Ishikawa (cell line): Measurements from ENCODE around the gene SNTG2.

Experiments
- CEBPB ChIP-seq: IDR thresholded peaks from 2 replicates; pipeline ENCODE4 v1.6.1; 2012
- CREB1 ChIP-seq: IDR thresholded peaks from 2 replicates; pipeline ENCODE4 v1.6.1; 2012; ENCODE audit warnings: low read depth
- EGR1 ChIP-seq: IDR thresholded peaks from 2 replicates; pipeline ENCODE4 v1.6.1; 2012
- EP300 ChIP-seq: IDR thresholded peaks from 2 replicates; pipeline ENCODE4 v1.6.1; 2012; ENCODE audit warnings: borderline replicate concordance
- FOXM1 ChIP-seq: IDR thresholded peaks from 2 replicates; pipeline ENCODE4 v1.6.1; 2012; ENCODE audit warnings: low read depth, borderline replicate concordance
- NFIC ChIP-seq: IDR thresholded peaks from 2 replicates; pipeline ENCODE4 v1.6.1; 2012
- RAD21 ChIP-seq: IDR thresholded peaks from 2 replicates; pipeline ENCODE4 v1.6.1; 2012; ENCODE audit warnings: low read depth
- TAF1 ChIP-seq: IDR thresholded peaks from 2 replicates; pipeline ENCODE4 v1.6.1; 2012; ENCODE audit warnings: low read depth, mild to moderate bottlenecking
- TCF12 ChIP-seq: IDR thresholded peaks from 2 replicates; pipeline ENCODE4 v1.6.1; 2012; ENCODE audit warnings: low read depth
- TEAD4 ChIP-seq: IDR thresholded peaks from 2 replicates; pipeline ENCODE4 v1.6.1; 2012
- YY1 ChIP-seq: IDR thresholded peaks from 2 replicates; pipeline ENCODE4 v1.6.1; 2012; ENCODE audit warnings: low read depth
- ZBTB7A ChIP-seq: IDR thresholded peaks from 2 replicates; pipeline ENCODE4 v1.6.1; 2012; ENCODE audit warnings: low read depth
- TF ChIP-seq, protein P1 (sequence below): IDR thresholded peaks from 2 replicates; pipeline ENCODE4 v1.6.1; 2012
- TF ChIP-seq, protein P2 (sequence below): IDR thresholded peaks from 2 replicates; pipeline ENCODE4 v1.6.1; 2012
- TF ChIP-seq, protein P3 (sequence below): IDR thresholded peaks from 2 replicates; pipeline ENCODE4 v1.6.1; 2012; ENCODE audit warnings: low read depth, mild to moderate bottlenecking

SNTG2 gene

DNA sequence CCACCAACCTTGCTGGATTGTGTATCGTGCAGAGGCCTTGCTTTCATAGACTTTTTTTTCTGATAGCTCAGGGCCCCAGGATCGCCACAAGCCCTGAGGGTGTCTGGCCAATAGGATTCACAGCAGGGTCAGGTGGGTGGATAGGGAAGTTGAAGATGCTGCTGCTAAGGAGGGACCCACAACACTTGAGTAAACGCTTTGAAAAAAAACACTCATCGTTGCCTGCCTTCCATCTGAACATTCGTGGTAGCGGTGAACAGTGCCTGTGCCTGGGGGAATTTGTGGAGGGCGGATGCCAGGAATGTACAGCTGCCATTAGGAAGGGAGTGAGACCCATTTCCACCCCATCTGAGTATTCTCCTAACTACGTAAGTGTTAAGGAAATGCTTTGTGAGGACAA is 358.0 kb downstream of the SNTG2 start:
- TF ChIP-seq, protein P1, sequence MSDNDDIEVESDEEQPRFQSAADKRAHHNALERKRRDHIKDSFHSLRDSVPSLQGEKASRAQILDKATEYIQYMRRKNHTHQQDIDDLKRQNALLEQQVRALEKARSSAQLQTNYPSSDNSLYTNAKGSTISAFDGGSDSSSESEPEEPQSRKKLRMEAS: no peak
- no peak for TF ChIP-seq FOXM1
- TF ChIP-seq TEAD4: no peak
- no peak for TF ChIP-seq TAF1
- TF ChIP-seq NFIC: no peak

DNA sequence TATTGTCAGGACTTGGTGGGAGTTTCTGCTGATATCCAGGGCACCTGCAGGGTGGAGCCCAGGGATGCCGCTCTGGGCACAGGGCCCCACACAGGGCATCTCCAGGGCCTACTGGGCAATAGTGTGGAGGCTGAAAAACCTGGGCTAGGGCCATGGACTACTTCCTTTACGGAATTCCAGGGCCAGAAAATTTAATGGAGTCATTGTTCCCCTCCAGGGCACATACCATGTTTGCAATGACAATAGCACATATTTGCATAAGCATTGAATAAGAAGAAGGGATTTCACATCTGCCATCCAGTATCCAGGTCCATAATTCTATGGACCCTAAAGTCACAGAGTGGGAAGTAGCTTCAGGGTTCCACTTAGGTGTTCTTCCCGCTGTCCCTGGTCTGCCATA is 358.9 kb downstream of the SNTG2 start:
- TF ChIP-seq CREB1 (no peak), TCF12 (no peak), ZBTB7A (no peak), EGR1 (no peak), FOXM1 (no peak)
- TF ChIP-seq, protein P1: no peak

DNA sequence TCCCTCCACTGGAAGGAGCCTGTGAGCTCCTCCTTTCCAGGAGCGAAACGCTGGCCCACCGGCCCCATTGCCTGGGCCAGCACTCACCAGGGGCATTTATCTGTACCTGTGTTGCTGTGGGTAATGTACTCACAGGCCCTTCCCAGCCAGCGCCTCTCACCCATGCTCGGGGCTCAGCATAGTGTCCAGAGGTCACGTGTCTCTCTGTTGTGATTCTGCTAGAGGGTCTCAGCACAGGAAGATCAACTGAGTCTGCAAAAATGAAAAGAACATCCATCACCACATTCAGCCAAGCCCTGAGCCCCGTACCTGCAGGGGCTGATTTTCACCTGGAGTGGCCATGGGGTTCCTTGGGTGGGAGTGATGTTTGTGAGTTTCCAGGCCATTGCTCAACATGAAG is 359.6 kb downstream of the SNTG2 start:
- TF ChIP-seq, protein P2, sequence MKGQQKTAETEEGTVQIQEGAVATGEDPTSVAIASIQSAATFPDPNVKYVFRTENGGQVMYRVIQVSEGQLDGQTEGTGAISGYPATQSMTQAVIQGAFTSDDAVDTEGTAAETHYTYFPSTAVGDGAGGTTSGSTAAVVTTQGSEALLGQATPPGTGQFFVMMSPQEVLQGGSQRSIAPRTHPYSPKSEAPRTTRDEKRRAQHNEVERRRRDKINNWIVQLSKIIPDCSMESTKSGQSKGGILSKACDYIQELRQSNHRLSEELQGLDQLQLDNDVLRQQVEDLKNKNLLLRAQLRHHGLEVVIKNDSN: no peak
- TF ChIP-seq FOXM1 (no peak), TAF1 (no peak), EP300 (no peak), CEBPB (no peak), YY1 (no peak), EGR1 (no peak), TEAD4 (no peak)
- TF ChIP-seq, protein P1: no peak

DNA sequence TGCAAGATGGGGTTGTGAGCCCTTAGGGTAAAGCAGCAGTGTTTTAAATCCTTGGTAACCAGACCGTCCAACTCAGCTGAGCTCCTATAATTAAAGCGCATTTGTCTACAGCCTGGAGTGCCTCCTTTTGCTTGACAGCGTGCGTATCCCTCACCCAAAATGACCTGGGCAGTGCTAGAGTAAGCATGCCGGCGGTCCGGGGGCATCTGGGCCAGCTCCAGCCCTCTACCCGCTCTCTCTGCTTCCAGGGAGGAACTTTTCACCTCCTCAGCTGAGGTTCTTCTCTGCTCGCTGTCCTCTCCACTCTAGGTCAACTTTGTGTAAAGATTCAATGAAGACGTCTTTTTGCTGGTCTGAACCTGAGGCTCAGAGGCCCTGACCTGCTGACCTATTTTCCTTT is 360.2 kb downstream of the SNTG2 start:
- TF ChIP-seq ZBTB7A (no peak), FOXM1 (no peak), TAF1 (no peak), EP300 (no peak)
- TF ChIP-seq, protein P3, sequence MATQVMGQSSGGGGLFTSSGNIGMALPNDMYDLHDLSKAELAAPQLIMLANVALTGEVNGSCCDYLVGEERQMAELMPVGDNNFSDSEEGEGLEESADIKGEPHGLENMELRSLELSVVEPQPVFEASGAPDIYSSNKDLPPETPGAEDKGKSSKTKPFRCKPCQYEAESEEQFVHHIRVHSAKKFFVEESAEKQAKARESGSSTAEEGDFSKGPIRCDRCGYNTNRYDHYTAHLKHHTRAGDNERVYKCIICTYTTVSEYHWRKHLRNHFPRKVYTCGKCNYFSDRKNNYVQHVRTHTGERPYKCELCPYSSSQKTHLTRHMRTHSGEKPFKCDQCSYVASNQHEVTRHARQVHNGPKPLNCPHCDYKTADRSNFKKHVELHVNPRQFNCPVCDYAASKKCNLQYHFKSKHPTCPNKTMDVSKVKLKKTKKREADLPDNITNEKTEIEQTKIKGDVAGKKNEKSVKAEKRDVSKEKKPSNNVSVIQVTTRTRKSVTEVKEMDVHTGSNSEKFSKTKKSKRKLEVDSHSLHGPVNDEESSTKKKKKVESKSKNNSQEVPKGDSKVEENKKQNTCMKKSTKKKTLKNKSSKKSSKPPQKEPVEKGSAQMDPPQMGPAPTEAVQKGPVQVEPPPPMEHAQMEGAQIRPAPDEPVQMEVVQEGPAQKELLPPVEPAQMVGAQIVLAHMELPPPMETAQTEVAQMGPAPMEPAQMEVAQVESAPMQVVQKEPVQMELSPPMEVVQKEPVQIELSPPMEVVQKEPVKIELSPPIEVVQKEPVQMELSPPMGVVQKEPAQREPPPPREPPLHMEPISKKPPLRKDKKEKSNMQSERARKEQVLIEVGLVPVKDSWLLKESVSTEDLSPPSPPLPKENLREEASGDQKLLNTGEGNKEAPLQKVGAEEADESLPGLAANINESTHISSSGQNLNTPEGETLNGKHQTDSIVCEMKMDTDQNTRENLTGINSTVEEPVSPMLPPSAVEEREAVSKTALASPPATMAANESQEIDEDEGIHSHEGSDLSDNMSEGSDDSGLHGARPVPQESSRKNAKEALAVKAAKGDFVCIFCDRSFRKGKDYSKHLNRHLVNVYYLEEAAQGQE: no peak
- TF ChIP-seq, protein P2: no peak

DNA sequence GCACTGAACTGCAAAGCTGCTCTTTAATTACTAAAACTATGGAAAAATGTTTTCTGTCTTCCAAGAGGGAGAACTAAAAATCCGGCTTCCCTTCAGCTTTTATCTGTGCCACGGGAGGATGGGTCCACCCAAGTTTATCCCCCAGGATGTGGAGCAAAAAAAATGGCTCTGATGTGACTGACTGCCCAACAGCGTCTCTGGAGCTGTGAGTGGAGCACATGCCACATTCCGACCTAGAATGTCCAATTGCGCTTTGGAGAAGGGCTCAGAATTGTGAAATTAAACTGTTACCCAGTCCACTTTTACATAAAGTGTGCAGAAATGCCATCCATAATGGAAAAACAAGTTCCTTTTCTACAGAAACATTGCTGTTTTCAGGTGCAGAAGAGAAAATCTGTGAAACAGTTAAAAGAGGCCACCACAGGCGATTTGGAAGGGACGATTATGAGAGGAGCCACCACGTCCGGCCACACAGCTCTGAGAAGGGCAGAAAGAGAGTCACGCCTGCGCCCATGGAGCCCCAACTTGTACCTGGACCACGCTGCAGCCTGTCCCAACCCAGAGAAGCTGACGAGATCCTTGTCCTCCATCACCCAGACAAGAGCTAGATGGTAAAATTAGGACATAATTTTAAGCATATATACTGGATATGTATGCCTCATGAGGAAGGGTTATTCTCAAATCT is 362.7 kb downstream of the SNTG2 start:
- TF ChIP-seq NFIC (no peak), ZBTB7A (no peak), CEBPB (no peak), EP300 (no peak), TCF12 (no peak), YY1 (no peak), RAD21 (no peak), EGR1 (no peak), CREB1 (no peak), TAF1 (no peak), TEAD4 (no peak), FOXM1 (no peak)
- TF ChIP-seq, protein P3: no peak
- TF ChIP-seq, protein P1: no peak
- TF ChIP-seq, protein P2: no peak

DNA sequence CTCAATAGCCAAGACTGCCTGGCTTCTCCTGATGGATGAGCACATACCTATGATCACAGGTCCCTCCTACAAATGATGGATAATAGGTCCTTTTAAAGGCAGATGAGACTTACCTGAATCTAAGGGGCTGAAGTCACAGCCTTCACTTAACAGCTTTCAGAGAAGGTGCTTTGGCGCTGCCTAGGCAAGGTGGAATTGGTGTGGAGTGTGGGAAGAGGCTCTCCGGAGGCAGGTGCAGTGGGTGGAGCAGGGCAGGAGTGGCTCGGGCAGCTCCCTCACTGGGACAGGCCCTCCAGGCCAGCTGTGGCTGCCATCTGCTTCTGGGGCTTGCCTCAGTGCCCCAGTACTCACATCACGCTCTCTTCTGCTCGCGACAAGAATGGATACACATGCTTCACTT is 363.6 kb downstream of the SNTG2 start:
- no peak for TF ChIP-seq ZBTB7A
- TF ChIP-seq CEBPB: no peak
- TF ChIP-seq TAF1: no peak
- no peak for TF ChIP-seq NFIC
- no peak for TF ChIP-seq RAD21
- no peak for TF ChIP-seq CREB1
- TF ChIP-seq, protein P2: no peak
- TF ChIP-seq TCF12: no peak
- TF ChIP-seq, protein P3: no peak
- TF ChIP-seq, protein P1: no peak
- TF ChIP-seq FOXM1: no peak
- no peak for TF ChIP-seq TEAD4
- no peak for TF ChIP-seq EGR1
- no peak for TF ChIP-seq YY1
- no peak for TF ChIP-seq EP300
